ENCODE measurements around the gene NCOA7. TPM values are rescaled to one million over a fixed set of nuclear protein-coding genes. Genes with fewer than 3 reads are reported as not detected.

NCOA7 gene
- total RNA-seq, 4 donors from 2014 or later: 16.7 to 28.3 (median 21.2) TPM

GRCh38 chr6:125943528-125944433, 153.0 kb downstream of the NCOA7 start:
- Histone ChIP-seq H3K4me3 (no peak overlapping the region), H3K36me3 (no peaks in the 10 kb centered on the region), H3K27ac (peak overlapping the region; percentile 65 to 84 (median 77)), H3K4me1 (peaks cover 10 to 45% (median 21%) of the 10 kb centered on the region in 4 donors), H3K27me3 (no peaks in the 10 kb centered on the region), H3K9me3 (no peaks in the 10 kb centered on the region)
- DNase-seq: no peak
- intact Hi-C loops (cut with DNase I; ENCODE audit: low total_unique reads): no loop called here
- no peak for TF ChIP-seq POLR2AphosphoS5 (IDR thresholded peaks at IDR 0.05)
- no peak for TF ChIP-seq CTCF (IDR thresholded peaks at IDR 0.05)
- no peak for TF ChIP-seq EP300 (IDR thresholded peaks at IDR 0.05; ENCODE audit: low read depth)
- TF ChIP-seq POLR2A (IDR thresholded peaks at IDR 0.05): no peak
- in situ Hi-C loops (cut with MboI; ENCODE audit: low pct_ligation_motif_present in 1 of 4, low pct_unique_long_range_greater_than_20kb in 1 of 4, low sequenced_read_pairs in 3 of 4): no loop called here
- WGBS, 2 donors (ENCODE audit: low coverage in 1 of 2): 63 to 65% methylated on average over 3 to 4 of the region's 4 CpGs

GRCh38 chr6:125944434-125944816, 153.7 kb downstream of the NCOA7 start:
- Histone ChIP-seq H3K9me3 (no peaks in the 10 kb centered on the region), H3K27me3 (no peaks in the 10 kb centered on the region), H3K36me3 (no peaks in the 10 kb centered on the region), H3K4me3 (no peak overlapping the region), H3K27ac (peak overlapping the region; percentile 65 to 84 (median 77)), H3K4me1 (peaks cover 10 to 45% (median 21%) of the 10 kb centered on the region in 4 donors)
- in situ Hi-C loops (cut with MboI; ENCODE audit: low pct_ligation_motif_present in 1 of 4, low pct_unique_long_range_greater_than_20kb in 1 of 4, low sequenced_read_pairs in 3 of 4): no loop called here
- peak; percentile 78 for DNase-seq
- WGBS, 2 donors (ENCODE audit: low coverage in 1 of 2): 6 to 10% methylated on average over 5 of the region's 5 CpGs
- TF ChIP-seq EP300 (IDR thresholded peaks at IDR 0.05; ENCODE audit: low read depth): no peak
- peak in 2 of 3 donors; percentile 18 to 35 for TF ChIP-seq POLR2AphosphoS5 (IDR thresholded peaks at IDR 0.05)
- intact Hi-C loops (cut with DNase I; ENCODE audit: low total_unique reads): no loop called here

- peaks cover 10 to 45% (median 21%) of the 10 kb centered on the region in 4 donors for H3K4me1 ChIP-seq
- peak overlapping the region; percentile 65 to 84 (median 77) for H3K27ac ChIP-seq
- no peaks in the 10 kb centered on the region for H3K9me3 ChIP-seq
- no peaks in the 10 kb centered on the region for H3K27me3 ChIP-seq
- no peak for TF ChIP-seq POLR2A (IDR thresholded peaks at IDR 0.05)
- no peak for TF ChIP-seq EP300 (IDR thresholded peaks at IDR 0.05; ENCODE audit: low read depth)
- no peak for TF ChIP-seq CTCF (IDR thresholded peaks at IDR 0.05)
- no peak for TF ChIP-seq POLR2AphosphoS5 (IDR thresholded peaks at IDR 0.05)
- 20 to 40% methylated on average over 1 of the region's 1 CpG for WGBS, 2 donors (ENCODE audit: low coverage in 1 of 2)
- intact Hi-C loops (cut with DNase I; ENCODE audit: low total_unique reads) (no loop called here), in situ Hi-C loops (cut with MboI; ENCODE audit: low pct_ligation_motif_present in 1 of 4, low pct_unique_long_range_greater_than_20kb in 1 of 4, low sequenced_read_pairs in 3 of 4) (no loop called here)
- no peak overlapping the region for H3K4me3 ChIP-seq
- no peak for DNase-seq
- H3K36me3 ChIP-seq: no peaks in the 10 kb centered on the region
These were observed 154.1 kb downstream of the NCOA7 start for GRCh38 chr6:125944896-125945295.

- peaks cover 10 to 45% (median 21%) of the 10 kb centered on the region in 4 donors for H3K4me1 ChIP-seq
- no peaks in the 10 kb centered on the region for H3K27me3 ChIP-seq
- H3K4me3 ChIP-seq: no peak overlapping the region
- in situ Hi-C loops (cut with MboI; ENCODE audit: low pct_ligation_motif_present in 1 of 4, low pct_unique_long_range_greater_than_20kb in 1 of 4, low sequenced_read_pairs in 3 of 4) (no loop called here), intact Hi-C loops (cut with DNase I; ENCODE audit: low total_unique reads) (no loop called here)
- DNase-seq: no peak
- H3K27ac ChIP-seq: peak overlapping the region; percentile 65 to 84 (median 77)
- H3K36me3 ChIP-seq: no peaks in the 10 kb centered on the region
- 90 to 91% methylated on average over 1 of the region's 1 CpG for WGBS, 2 donors (ENCODE audit: low coverage in 1 of 2)
- H3K9me3 ChIP-seq: no peaks in the 10 kb centered on the region
- TF ChIP-seq EP300 (IDR thresholded peaks at IDR 0.05; ENCODE audit: low read depth) (no peak), CTCF (IDR thresholded peaks at IDR 0.05) (no peak)
These were observed 154.8 kb downstream of the NCOA7 start for GRCh38 chr6:125945378-125946141.
